GM23338 (cell line): ENCODE data around the gene FBXW4. TPM values are rescaled to one million over a fixed set of nuclear protein-coding genes. Genes with fewer than 3 reads are reported as not detected.

Source experiments
- ATAC-seq: fragments of 200-7000 bp; cut with Tn5 transposase; 3 replicates; pipeline ENCODE4 v1.9.1; 2020
- DNase-seq: peaks from one replicate; pipeline ENCODE4 v3.0.0-alpha.2; 2015; ENCODE audit warnings: low spot score
- H2AFZ ChIP-seq: fragments of 200-600 bp; sonication (generic); 2 replicates; pipeline ENCODE4 v1.8.0; 2016; ENCODE audit warnings: antibody characterized with exemption, mild to moderate bottlenecking, moderate library complexity
- H3F3A ChIP-seq: fragments of 200-600 bp; sonication (generic); replicated peaks from 2 replicates; pipeline ENCODE4 v1.8.0; 2017; ENCODE audit warnings: antibody characterized with exemption, mixed run types, low read depth
- H3K27ac ChIP-seq: fragments of 200-600 bp; sonication (generic); 2 replicates; pipeline ENCODE4 v1.6.1; 2016; ENCODE audit warnings: low read depth
- H3K27me3 ChIP-seq: fragments of 200-600 bp; sonication (generic); 2 replicates; pipeline ENCODE4 v1.8.0; 2016; ENCODE audit warnings: mild to moderate bottlenecking, mixed run types, moderate library complexity; ENCODE audit not compliant: insufficient read depth
- H3K36me3 ChIP-seq: fragments of 200-600 bp; sonication (generic); 2 replicates; pipeline ENCODE4 v1.8.0; 2016; ENCODE audit warnings: mild to moderate bottlenecking; ENCODE audit not compliant: insufficient read depth
- H3K4me1 ChIP-seq: fragments of 200-600 bp; sonication (generic); 2 replicates; pipeline ENCODE4 v1.8.0; 2016; ENCODE audit warnings: mild to moderate bottlenecking, moderate library complexity; ENCODE audit not compliant: insufficient read depth
- H3K4me2 ChIP-seq: fragments of 200-600 bp; sonication (generic); 2 replicates; pipeline ENCODE4 v1.7.1; 2017; ENCODE audit warnings: mixed run types
- H3K4me3 ChIP-seq: fragments of 200-600 bp; sonication (generic); 2 replicates; pipeline ENCODE4 v1.6.1; 2016; ENCODE audit warnings: mixed run types
- H3K79me2 ChIP-seq: fragments of 200-600 bp; sonication (generic); replicated peaks from 2 replicates; pipeline ENCODE4 v1.8.0; 2017; ENCODE audit warnings: mild to moderate bottlenecking; ENCODE audit not compliant: insufficient read depth
- H3K9me2 ChIP-seq: fragments of 200-600 bp; sonication (generic); 2 replicates; pipeline ENCODE4 v1.8.0; 2017; ENCODE audit not compliant: insufficient read depth
- H4K20me1 ChIP-seq: fragments of 200-600 bp; sonication (generic); replicated peaks from 2 replicates; pipeline ENCODE4 v1.8.0; 2017; ENCODE audit warnings: mild to moderate bottlenecking; ENCODE audit not compliant: insufficient read depth
- H3K27ac Mint-ChIP-seq: 2 replicates; pipeline ENCODE4 v1.8.0; 2020; ENCODE audit warnings: inconsistent platforms, mild to moderate bottlenecking, moderate library complexity, mixed read lengths
- H3K27me3 Mint-ChIP-seq: 3 replicates; pipeline ENCODE4 v1.8.0; 2022; ENCODE audit warnings: low read depth, mild to moderate bottlenecking, moderate library complexity, mixed read lengths, inconsistent platforms; ENCODE audit not compliant: insufficient read depth, poor library complexity
- H3K36me3 Mint-ChIP-seq: 3 replicates; pipeline ENCODE4 v1.8.0; 2021; ENCODE audit warnings: low read depth, mild to moderate bottlenecking, inconsistent platforms, moderate library complexity, mixed read lengths
- H3K4me1 Mint-ChIP-seq: 3 replicates; pipeline ENCODE4 v1.8.0; 2020; ENCODE audit warnings: mild to moderate bottlenecking, inconsistent platforms, mixed read lengths
- H3K4me3 Mint-ChIP-seq: 3 replicates; pipeline ENCODE4 v1.8.0; 2021; ENCODE audit warnings: moderate library complexity, mild to moderate bottlenecking, inconsistent platforms, mixed read lengths
- H3K9me3 Mint-ChIP-seq: 3 replicates; pipeline ENCODE4 v1.8.0; 2020; ENCODE audit warnings: moderate library complexity, mild to moderate bottlenecking, inconsistent platforms, mixed read lengths
- CREB1 ChIP-seq: fragments of 250-450 bp; sonication (Bioruptor Pico); IDR thresholded peaks from 2 replicates; pipeline ENCODE4 v1.5.0; 2020; ENCODE audit warnings: low read depth, mild to moderate bottlenecking, moderate library complexity
- EZH2 ChIP-seq: fragments of 200-600 bp; sonication (generic); IDR thresholded peaks from one replicate; pipeline ENCODE4 v1.8.0; 2017; ENCODE audit warnings: antibody characterized with exemption, mild to moderate bottlenecking, low read depth; ENCODE audit not compliant: unreplicated experiment
- EZH2phosphoT487 ChIP-seq: fragments of 200-600 bp; sonication (generic); IDR thresholded peaks from one replicate; pipeline ENCODE4 v1.8.1; 2018; ENCODE audit warnings: antibody characterized with exemption; ENCODE audit not compliant: unreplicated experiment
- JUNB ChIP-seq: IDR thresholded peaks from one replicate; pipeline ENCODE4 v1.6.1; 2016; ENCODE audit warnings: antibody characterized with exemption; ENCODE audit not compliant: unreplicated experiment
- NANOG ChIP-seq: IDR thresholded peaks from 2 replicates; pipeline ENCODE4 v1.6.1; 2016; ENCODE audit warnings: antibody characterized with exemption, borderline replicate concordance
- POLR2AphosphoS5 ChIP-seq: IDR thresholded peaks from 2 replicates; pipeline ENCODE4 v1.6.1; 2016; ENCODE audit warnings: antibody characterized with exemption, low read depth
- REST ChIP-seq: IDR thresholded peaks from one replicate; pipeline ENCODE4 v1.6.1; 2018; ENCODE audit warnings: antibody characterized with exemption; ENCODE audit not compliant: unreplicated experiment
- STAT1 ChIP-seq: IDR thresholded peaks from one replicate; pipeline ENCODE4 v1.6.1; 2016; ENCODE audit warnings: antibody characterized with exemption; ENCODE audit not compliant: unreplicated experiment
- ZNF114 ChIP-seq: fragments of 250-450 bp; sonication (Bioruptor Pico); IDR thresholded peaks from 2 replicates; pipeline ENCODE4 v1.5.0; 2020; ENCODE audit warnings: mild to moderate bottlenecking, moderate library complexity
- ZNF331 ChIP-seq: fragments of 250-450 bp; sonication (Bioruptor Pico); IDR thresholded peaks from 2 replicates; pipeline ENCODE4 v1.5.0; 2020; ENCODE audit warnings: low read depth, mild to moderate bottlenecking, moderate library complexity
- ZNF462 ChIP-seq: fragments of 250-450 bp; sonication (Bioruptor Pico); IDR thresholded peaks from 2 replicates; pipeline ENCODE4 v1.5.0; 2020; ENCODE audit warnings: mild to moderate bottlenecking, moderate library complexity
- polyA plus RNA-seq: library from polyadenylated mRNA; unstranded; fragments of >200 nt; fragmentation: Nextera tagmentation; extraction: Ambion mirVana; gene quantifications from 2 replicates; pipeline ENCODE4 v1.2.1, GENCODE V29; 2016
- total RNA-seq: library from RNA; depleted of rRNA; stranded (reverse); fragments of >200 nt; shearing (Covaris generic); gene quantifications from 2 replicates; pipeline ENCODE4 v1.2.3, GENCODE V29; 2014
- TF ChIP-seq, protein P1 (sequence below): IDR thresholded peaks from 2 replicates; pipeline ENCODE4 v1.6.1; 2016; ENCODE audit warnings: antibody characterized with exemption

The FBXW4 gene
- total and polyA plus RNA-seq, 2 experiments from 2014 or later = 8.0 to 18.6 TPM

DNA sequence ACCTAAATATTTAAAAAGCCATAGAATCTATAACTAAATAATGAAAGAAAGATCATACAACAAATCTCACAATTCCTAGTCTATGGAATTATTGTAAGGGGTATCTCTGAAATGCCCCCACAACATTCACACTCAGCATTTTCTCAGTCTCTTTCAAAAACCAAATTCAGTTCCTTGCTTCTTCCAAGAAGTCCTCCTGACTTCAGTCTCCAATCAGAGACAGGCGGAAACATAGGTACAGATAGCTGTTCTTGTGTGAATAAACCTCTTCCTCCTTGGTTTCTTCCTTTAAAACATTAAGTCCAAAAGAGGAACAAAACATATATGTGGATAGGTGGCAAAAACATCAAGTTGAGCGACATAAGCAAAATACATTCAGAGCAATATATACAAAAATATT, 13.9 kb upstream of the FBXW4 start (continued):
- TF ChIP-seq STAT1 = no peak
- TF ChIP-seq, protein P1, sequence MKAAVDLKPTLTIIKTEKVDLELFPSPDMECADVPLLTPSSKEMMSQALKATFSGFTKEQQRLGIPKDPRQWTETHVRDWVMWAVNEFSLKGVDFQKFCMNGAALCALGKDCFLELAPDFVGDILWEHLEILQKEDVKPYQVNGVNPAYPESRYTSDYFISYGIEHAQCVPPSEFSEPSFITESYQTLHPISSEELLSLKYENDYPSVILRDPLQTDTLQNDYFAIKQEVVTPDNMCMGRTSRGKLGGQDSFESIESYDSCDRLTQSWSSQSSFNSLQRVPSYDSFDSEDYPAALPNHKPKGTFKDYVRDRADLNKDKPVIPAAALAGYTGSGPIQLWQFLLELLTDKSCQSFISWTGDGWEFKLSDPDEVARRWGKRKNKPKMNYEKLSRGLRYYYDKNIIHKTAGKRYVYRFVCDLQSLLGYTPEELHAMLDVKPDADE = no peak

DNA sequence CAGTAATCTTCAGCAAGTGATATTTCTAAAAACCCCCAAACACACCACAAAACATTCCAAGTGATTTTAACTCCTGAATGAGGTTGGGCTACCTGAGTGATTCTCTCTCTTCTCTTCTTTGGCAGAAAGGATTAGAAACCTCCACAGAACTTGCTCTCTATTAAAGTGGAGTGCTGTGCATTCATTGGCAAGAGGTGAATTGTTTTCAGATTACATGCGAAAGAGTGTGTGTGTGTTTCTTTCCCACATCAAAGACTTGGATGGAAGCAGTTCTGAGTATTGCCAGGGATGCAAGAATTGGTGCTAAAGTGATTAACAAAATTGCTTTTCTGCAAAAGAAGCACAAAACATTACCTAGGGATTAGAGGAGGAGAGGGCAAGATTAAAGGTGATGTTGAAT, 13.1 kb upstream of the FBXW4 start:
- no peak overlapping the region for H3K27ac Mint-ChIP-seq
- Histone ChIP-seq H3F3A (no peaks in the 10 kb centered on the region), H3K4me1 (peaks cover 5% of the 10 kb centered on the region; the same call in 1 of the 2 replicates), H3K79me2 (no peaks in the 10 kb centered on the region), H3K4me2 (no peak overlapping the region), H3K36me3 (no peaks in the 10 kb centered on the region), H3K4me3 (no peak overlapping the region), H2AFZ (no peak overlapping the region), H4K20me1 (no peaks in the 10 kb centered on the region), H3K27ac (no peak overlapping the region), H3K27me3 (no peaks in the 10 kb centered on the region), H3K9me2 (no peaks in the 10 kb centered on the region)
- peaks cover 5% of the 10 kb centered on the region for H3K4me1 Mint-ChIP-seq
- no peaks in the 10 kb centered on the region for H3K36me3 Mint-ChIP-seq
- no peak for DNase-seq
- H3K27me3 Mint-ChIP-seq = no peaks in the 10 kb centered on the region
- no peak for ATAC-seq
- no peaks in the 10 kb centered on the region for H3K9me3 Mint-ChIP-seq
- no peak overlapping the region for H3K4me3 Mint-ChIP-seq
- TF ChIP-seq EZH2phosphoT487 (no peak), POLR2AphosphoS5 (no peak), STAT1 (no peak), JUNB (no peak), EZH2 (no peak), CREB1 (CRISPR knock-in tag) (no peak), ZNF462 (CRISPR knock-in tag) (no peak), NANOG (no peak), ZNF331 (no peak), REST (no peak), ZNF114 (CRISPR knock-in tag) (no peak)
- TF ChIP-seq, protein P1 = no peak
